WERI-Rb-1 (cell line): Measurements from ENCODE around the gene NCAM2.
"Not testable (repeated sequence)": the region's sequence is repeated elsewhere in the genome, so short reads cannot be mapped to it uniquely, and the experiment has no call there.

Source experiments
- DNase-seq: peaks from one replicate; pipeline ENCODE4 v3.0.0-alpha.2; 2020
- H3K27ac ChIP-seq: fragments of 250-450 bp; sonication (Bioruptor Pico); 2 replicates; pipeline ENCODE4 v1.5.1; 2020; ENCODE audit warnings: mild to moderate bottlenecking, moderate library complexity
- H3K27me3 ChIP-seq: fragments of 250-450 bp; sonication (Bioruptor Pico); 2 replicates; pipeline ENCODE4 v1.5.1; 2021; ENCODE audit warnings: mild to moderate bottlenecking, low read depth, moderate library complexity; ENCODE audit not compliant: insufficient read depth, severe bottlenecking
- H3K36me3 ChIP-seq: fragments of 250-450 bp; sonication (Bioruptor Pico); 2 replicates; pipeline ENCODE4 v1.5.1; 2020; ENCODE audit warnings: mild to moderate bottlenecking, moderate library complexity
- H3K4me3 ChIP-seq: 2 replicates; pipeline ENCODE4 v1.5.1; 2011; ENCODE audit warnings: low read depth, mild to moderate bottlenecking, control low read depth, low read length
- H3K9me3 ChIP-seq: fragments of 250-450 bp; sonication (Bioruptor Pico); 2 replicates; pipeline ENCODE4 v1.5.1; 2021; ENCODE audit warnings: mild to moderate bottlenecking, moderate library complexity; ENCODE audit not compliant: severe bottlenecking
- CTCF ChIP-seq: IDR thresholded peaks from 2 replicates; pipeline ENCODE4 v1.5.1; 2011; ENCODE audit warnings: low read depth, mild to moderate bottlenecking, control low read depth, inconsistent platforms, low read length

The NCAM2 gene

GRCh38 chr21:21401444-21401843 lies 403.2 kb downstream of the NCAM2 start:
- no peaks in the 10 kb centered on the region for H3K36me3 ChIP-seq
- H3K27me3 ChIP-seq, result no peaks in the 10 kb centered on the region
- peaks cover 13% of the 10 kb centered on the region for H3K9me3 ChIP-seq
- H3K4me3 ChIP-seq, result no peak overlapping the region
- TF ChIP-seq CTCF, result no peak
- no peak for DNase-seq
- H3K27ac ChIP-seq, result no peak overlapping the region

- not testable (repeated sequence) for DNase-seq, H3K9me3 ChIP-seq, H3K27ac ChIP-seq, H3K27me3 ChIP-seq, H3K4me3 ChIP-seq, H3K36me3 ChIP-seq
Measured at GRCh38 chr21:21402187-21402586, 404.0 kb downstream of the NCAM2 start.

GRCh38 chr21:21404261-21404660 lies 406.1 kb downstream of the NCAM2 start:
- not testable (repeated sequence) for H3K9me3 ChIP-seq, H3K27ac ChIP-seq, H3K4me3 ChIP-seq, H3K27me3 ChIP-seq, H3K36me3 ChIP-seq, DNase-seq

GRCh38 chr21:21406921-21407320 lies 408.7 kb downstream of the NCAM2 start:
- no peaks in the 10 kb centered on the region for H3K27me3 ChIP-seq
- no peak for TF ChIP-seq CTCF
- no peak for DNase-seq
- no peaks in the 10 kb centered on the region for H3K36me3 ChIP-seq
- no peak overlapping the region for H3K4me3 ChIP-seq
- H3K9me3 ChIP-seq, result peaks cover 5% of the 10 kb centered on the region
- H3K27ac ChIP-seq, result no peak overlapping the region

GRCh38 chr21:21412096-21412495 lies 413.9 kb downstream of the NCAM2 start:
- Histone ChIP-seq H3K27me3 (no peaks in the 10 kb centered on the region), H3K9me3 (no peaks in the 10 kb centered on the region), H3K4me3 (no peak overlapping the region), H3K27ac (no peak overlapping the region), H3K36me3 (no peaks in the 10 kb centered on the region)
- TF ChIP-seq CTCF, result no peak
- no peak for DNase-seq

- Histone ChIP-seq H3K36me3 (no peaks in the 10 kb centered on the region), H3K4me3 (no peak overlapping the region), H3K27me3 (no peaks in the 10 kb centered on the region), H3K9me3 (no peaks in the 10 kb centered on the region), H3K27ac (no peak overlapping the region)
- no peak for TF ChIP-seq CTCF
- DNase-seq, result no peak
Measured at GRCh38 chr21:21415741-21416140, 417.5 kb downstream of the NCAM2 start.

GRCh38 chr21:21434944-21435343 lies 436.7 kb downstream of the NCAM2 start:
- TF ChIP-seq CTCF, result no peak
- Histone ChIP-seq H3K27ac (no peak overlapping the region), H3K36me3 (no peaks in the 10 kb centered on the region), H3K4me3 (no peak overlapping the region), H3K27me3 (no peaks in the 10 kb centered on the region), H3K9me3 (no peaks in the 10 kb centered on the region)
- no peak for DNase-seq
